GM19025 (cell line): ENCODE measurements around the gene CCNB2.
"Not testable (repeated sequence)": the region's sequence is repeated elsewhere in the genome, so short reads cannot be mapped to it uniquely, and the experiment has no call there.

ENCODE experiments used
- ATAC-seq: cut with Tn5 transposase; IDR thresholded peaks from one replicate; pipeline ENCODE4 v1.9.1; 2021; ENCODE audit warnings: mild to moderate bottlenecking, low read depth, moderate library complexity; ENCODE audit not compliant: unreplicated experiment

Gene CCNB2

DNA sequence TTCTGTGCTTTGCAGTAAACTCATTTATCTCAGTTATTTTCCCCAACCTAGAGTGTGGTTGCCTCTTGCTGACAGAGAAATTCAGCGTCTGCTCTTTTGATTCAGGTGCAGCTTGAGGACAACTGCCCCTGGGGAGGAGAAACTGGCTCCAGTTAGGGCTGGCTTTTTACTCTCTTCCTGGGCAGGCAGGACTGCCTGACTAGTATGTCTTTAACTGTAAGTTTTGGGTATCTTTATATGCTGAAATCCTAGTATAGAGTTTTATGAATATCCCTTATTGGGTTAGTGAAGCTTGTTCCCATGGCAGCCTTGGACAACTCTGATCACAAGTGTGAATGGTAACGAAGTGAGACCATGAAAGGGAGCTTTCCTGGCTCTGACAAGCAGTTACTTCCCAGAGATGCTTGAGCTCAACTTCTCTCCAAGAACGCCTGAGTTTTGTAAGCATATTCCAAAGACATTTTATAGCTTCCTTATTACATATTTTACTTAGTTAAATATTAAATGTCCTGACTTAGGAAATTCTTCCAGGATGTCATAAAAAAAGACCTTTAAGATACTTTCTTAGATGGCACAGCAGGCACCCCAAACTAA is 27.1 kb downstream of the CCNB2 start:
- no peak for ATAC-seq

DNA sequence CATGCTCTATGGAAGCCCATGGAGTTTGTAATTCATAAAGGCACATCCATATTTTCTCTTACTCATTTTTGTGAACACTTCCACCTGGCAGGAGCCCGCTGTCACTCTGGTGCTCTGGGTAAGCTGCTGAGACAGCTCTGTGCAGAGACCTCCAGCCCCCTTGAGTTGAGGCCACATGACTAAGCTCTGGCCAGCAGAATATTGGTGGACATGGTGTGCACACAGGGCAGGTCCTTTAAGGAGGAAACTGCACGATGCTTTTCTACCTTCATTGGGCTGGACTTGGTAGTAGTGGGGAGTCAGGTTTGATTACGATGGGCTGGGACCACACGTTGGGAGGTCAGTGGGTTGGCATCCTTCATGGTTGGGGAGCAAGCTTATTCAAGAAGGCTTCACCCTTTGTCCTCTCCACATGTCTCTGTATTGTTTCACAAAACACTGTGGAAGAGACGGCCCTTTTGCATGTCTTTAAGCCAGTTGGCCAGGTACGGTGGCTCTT is 29.0 kb downstream of the CCNB2 start:
- ATAC-seq, result no peak

- no peak for ATAC-seq
Measured at GRCh38 chr15:59137566-59137965, 32.6 kb downstream of the CCNB2 start.

DNA sequence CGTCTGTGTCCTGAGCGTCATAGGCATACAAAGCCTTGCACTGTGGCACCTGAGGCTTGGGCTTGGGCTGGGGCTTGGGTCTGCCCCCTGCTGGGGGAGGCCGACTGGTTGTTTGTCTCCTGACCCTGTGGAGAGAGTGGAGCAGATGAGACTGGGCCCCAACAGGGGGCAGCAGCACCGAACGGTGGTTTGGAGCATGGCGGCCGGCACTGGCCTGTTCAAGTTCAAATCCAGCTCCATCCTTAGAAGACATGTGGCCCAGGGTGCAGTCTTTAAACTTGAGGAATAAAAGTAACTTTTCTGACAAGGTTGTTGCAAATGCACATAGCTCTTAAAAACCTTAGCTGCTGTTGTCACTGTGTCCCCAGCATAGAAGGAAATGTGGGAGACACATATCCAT is 33.3 kb downstream of the CCNB2 start:
- peak; percentile 71 for ATAC-seq

DNA sequence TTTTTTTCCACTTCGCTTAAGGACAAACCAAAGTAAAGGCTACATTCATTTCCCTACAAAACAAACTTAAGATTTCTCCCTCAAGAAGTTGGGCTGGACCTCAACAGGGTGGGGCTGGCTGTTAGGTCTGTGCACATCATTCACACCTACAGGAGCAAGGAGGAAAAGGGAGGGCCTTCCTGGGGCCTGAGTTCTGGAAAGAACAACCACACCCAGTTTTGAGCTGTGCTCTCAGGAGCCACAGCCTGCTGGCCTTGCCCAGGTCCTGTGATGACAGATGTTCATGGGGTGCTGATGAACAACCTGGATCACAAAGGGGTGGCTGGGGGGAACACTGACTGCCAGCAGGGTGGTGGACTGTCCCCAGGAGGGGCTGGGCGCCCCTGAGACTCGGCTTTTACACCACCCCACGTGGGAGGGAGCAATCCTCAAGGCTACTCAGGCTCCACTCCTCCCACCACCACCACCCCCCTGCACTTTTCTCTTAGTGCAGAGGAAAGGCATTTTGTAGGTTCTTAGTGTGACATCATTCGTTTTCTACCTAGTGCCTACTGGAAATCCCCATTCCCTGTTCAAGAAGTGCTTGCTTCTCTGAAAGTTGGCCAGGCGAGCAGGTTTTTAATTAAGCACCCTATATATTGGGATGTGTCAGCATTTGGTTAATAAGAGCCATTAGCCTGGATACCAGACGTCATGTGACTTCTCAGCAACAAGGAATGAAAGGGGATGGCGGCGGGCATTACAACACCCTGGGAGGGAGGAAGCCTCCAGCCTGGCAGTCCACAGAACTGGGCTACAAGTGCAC is 35.7 kb downstream of the CCNB2 start:
- no peak for ATAC-seq

GRCh38 chr15:59143281-59143680 is 38.3 kb downstream of the CCNB2 start:
- no peak for ATAC-seq

DNA sequence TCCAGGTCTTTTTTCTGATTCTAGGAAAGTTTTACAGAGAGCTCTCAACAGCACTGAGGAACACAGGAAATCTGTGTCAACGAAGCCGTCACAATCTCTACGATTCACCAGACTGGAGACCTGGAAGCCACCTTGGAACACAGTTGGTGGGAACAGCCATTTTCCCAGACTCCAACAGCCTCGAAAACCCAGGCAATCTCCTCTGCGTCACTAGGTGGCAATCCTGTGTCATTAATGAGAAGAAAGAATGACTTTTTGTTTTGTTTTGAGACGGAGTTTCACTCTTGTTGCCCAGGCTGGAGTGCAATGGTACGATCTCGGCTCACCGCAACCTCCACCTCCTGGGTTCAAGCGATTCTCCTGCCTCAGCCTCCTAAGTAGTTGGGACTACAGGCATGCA is 39.6 kb downstream of the CCNB2 start:
- not testable (repeated sequence) for ATAC-seq

DNA sequence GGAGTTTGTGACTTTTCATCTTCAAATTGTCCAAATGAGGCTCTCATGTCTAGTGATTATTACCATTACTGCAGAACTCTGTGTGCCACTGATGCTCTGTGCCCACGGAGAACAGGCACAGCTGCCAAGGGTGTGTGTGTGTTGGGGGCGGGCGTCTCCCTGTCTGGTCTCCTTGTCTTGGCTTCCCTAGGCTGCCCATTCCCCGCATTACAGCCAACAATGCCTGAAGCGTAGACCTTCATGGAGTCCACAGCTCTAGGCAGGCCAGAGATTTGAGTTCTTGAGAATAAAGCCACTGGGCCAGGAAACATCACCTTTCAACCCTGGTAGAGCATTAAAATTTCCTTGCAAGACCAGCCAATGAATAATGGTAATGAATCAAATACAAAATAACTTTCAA is 42.7 kb downstream of the CCNB2 start:
- no peak for ATAC-seq

- ATAC-seq, result no peak
Measured at GRCh38 chr15:59148153-59148833, 43.3 kb downstream of the CCNB2 start.

- no peak for ATAC-seq
Measured at GRCh38 chr15:59150185-59150584, 45.2 kb downstream of the CCNB2 start.

DNA sequence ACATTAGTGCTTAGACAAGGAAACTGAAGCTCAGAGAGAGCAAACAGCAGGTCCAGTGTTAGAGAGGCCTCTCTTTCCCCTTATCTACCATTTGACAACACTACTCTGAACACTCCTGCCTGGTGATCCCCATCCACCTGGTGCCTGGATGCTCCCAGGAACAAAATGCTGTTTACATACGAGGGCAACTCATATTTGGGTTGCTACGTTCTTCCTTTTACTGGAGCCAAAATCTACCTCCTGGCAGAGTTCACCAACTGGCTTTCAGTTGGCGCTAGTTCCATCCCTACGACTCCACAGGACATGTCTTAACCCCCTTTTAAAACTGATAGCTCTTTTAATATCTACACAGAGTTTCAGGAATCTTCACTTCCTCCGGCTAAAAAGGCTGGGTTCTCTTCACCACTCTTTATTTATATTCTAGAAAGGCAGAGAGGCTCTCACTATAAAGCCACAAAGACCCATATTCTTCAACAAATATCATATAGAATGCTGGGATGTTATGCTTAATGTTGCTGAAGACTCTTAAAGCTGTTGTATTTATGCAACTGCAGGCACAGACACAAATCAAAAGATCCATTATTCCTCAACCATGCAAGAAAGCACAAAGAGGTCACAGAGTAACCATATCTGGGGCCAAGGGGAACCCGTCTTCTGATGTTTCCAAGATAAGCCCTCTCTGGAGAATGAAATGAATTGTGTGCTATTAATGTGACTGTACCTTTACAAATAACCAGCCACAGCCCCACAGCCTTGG is 47.9 kb downstream of the CCNB2 start:
- ATAC-seq, result no peak

DNA sequence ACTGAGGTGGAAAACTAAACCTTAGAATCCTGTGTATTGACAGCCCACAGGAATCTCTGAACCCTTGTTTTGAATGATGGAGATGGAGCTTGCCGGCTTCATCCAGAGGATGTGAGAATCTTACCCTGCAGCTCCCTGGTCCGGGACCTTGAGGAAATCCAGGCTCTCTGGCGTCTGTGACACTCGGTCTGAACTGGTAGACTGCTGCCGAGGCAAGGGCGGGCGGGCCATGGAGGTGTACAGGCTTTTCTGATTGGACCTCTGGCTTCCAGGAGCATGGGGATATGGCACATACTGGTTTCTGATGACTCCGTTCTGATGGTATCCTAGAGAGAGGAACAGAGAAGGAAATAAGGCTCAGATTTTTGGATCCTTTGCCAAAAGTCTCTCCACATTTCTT is 48.5 kb downstream of the CCNB2 start:
- ATAC-seq, result no peak

DNA sequence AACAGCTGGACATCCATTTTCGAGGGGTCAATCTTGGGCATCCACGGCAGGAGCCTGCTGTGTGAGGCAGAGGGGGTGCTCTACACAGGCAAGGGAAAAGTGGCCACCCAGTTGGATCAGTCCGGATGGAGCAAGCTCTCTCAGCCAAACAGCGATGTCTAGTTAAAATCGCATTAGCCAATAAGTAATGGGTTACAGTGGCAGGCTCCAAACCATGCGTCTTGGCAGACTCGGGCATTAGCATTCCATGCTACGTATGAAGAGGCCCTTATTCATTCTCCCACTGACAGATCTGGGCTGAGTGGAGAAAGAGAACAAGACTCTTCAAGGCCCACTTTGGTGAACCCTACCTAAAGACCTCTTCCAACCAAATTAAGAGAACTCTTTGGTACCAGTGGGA is 49.3 kb downstream of the CCNB2 start:
- ATAC-seq, result no peak

DNA sequence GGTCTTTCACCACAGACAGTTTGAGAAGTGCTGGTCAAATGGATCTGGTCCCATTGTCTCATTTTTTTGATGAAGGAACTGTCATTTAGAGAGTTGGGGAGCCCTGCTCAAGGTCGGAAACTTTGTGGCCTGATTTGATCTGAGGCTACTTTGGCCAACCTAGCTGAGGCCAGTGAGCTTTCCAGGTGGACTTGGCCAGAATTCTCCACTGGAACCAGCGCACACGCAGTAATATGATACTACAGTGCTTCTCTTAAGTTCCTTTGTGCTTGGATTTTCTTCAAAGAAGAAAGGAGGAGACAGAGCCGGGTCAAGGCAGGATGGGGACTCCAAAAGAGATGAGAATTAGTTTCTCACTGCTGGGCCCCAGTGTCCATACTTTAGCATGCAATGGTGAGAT is 50.5 kb downstream of the CCNB2 start:
- no peak for ATAC-seq

DNA sequence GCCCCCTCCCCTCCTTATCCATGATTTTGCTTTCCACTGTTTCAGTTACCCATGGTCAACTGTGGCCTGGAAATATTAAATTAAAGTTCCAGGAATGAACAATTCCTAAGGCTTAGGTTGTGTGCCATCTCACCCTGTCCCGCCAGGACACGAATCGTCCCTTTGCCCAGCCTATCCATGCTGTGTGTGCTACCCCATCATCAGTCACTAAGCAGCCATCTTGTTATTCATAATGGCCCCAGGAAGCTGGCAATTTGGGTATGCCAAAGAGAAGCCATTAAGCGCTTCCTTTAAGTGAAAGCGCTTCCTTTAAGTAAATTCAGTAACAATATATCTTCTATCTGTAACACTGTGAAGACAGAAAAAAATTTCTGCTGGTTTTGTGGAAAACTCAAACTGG is 52.5 kb downstream of the CCNB2 start:
- no peak for ATAC-seq

DNA sequence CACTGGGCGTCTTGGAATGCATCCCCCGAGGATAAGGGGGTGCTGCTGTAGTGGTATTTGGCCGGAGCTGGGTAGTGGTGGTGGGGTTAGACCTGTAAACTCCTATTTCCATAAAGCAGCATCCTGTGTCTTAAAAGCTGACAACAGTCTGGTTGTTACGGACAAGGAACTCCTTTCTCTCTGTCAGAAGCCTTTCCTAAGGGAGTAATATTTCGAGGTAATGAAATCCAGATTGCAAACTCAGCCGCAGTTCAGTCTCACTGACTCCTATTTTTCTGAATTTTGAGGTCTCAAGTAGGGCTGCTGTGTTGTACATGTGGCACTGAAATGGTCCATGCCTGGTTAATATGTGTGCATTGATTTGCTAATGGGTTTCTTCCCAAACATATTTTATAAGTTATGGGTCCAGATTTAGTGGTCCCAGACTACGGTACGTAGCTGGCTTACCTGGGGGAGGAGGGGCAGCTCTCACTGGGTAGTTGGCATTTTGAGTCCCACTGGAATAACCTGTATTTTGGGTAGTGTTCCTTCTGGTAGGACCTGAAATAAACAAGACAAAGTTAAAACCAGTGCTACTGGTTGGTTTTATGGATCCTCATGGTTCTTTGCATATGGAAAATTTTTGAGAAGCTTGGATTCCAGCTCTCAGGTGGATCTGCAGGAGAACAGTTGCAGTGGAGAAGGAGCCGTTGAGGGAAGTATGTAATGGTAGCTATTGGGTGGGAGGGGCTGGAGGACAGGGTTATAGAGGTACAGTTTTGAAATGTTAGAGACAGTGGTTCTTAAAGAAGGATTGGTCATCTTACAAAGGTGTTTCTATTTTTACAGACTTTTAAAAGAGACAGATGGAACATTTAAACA is 53.1 kb downstream of the CCNB2 start:
- ATAC-seq, result no peak

GRCh38 chr15:59158701-59159034 is 53.7 kb downstream of the CCNB2 start:
- no peak for ATAC-seq

- no peak for ATAC-seq
Measured at GRCh38 chr15:59159210-59159609, 54.3 kb downstream of the CCNB2 start.

- ATAC-seq, result no peak
Measured at GRCh38 chr15:59160880-59161593, 56.1 kb downstream of the CCNB2 start.
